GM23248 (cell line): ENCODE data around the gene SLIT3. TPM values are rescaled to one million over a fixed set of nuclear protein-coding genes. Genes with fewer than 3 reads are reported as not detected.

Source experiments
- DNase-seq: peaks from one replicate; pipeline ENCODE4 v3.0.0-alpha.2; 2015
- H2AFZ ChIP-seq: fragments of 200-600 bp; sonication (generic); 2 replicates; pipeline ENCODE4 v1.6.1; 2016; ENCODE audit warnings: antibody characterized with exemption
- H3F3A ChIP-seq: fragments of 200-600 bp; sonication (generic); 2 replicates; pipeline ENCODE4 v1.6.1; 2016; ENCODE audit warnings: mild to moderate bottlenecking, antibody characterized with exemption, mixed run types; ENCODE audit not compliant: insufficient read depth
- H3K27ac ChIP-seq: fragments of 200-600 bp; sonication (generic); 2 replicates; pipeline ENCODE4 v1.5.1; 2016; ENCODE audit warnings: mild to moderate bottlenecking
- H3K27me3 ChIP-seq: fragments of 200-600 bp; sonication (generic); replicated peaks from 2 replicates; pipeline ENCODE4 v1.6.1; 2016; ENCODE audit warnings: mild to moderate bottlenecking; ENCODE audit not compliant: insufficient read depth
- H3K36me3 ChIP-seq: fragments of 200-600 bp; sonication (generic); 2 replicates; pipeline ENCODE4 v1.6.1; 2016; ENCODE audit warnings: low read depth, mild to moderate bottlenecking
- H3K4me1 ChIP-seq: fragments of 200-600 bp; sonication (generic); 2 replicates; pipeline ENCODE4 v1.6.1; 2016; ENCODE audit warnings: mild to moderate bottlenecking; ENCODE audit not compliant: insufficient read depth
- H3K4me2 ChIP-seq: fragments of 200-600 bp; sonication (generic); one replicate; pipeline ENCODE4 v1.6.1; 2016; ENCODE audit warnings: mild to moderate bottlenecking; ENCODE audit not compliant: unreplicated experiment
- H3K4me3 ChIP-seq: fragments of 200-600 bp; sonication (generic); 2 replicates; pipeline ENCODE4 v1.5.1; 2016; ENCODE audit warnings: mild to moderate bottlenecking
- H3K79me2 ChIP-seq: fragments of 200-600 bp; sonication (generic); 2 replicates; pipeline ENCODE4 v1.6.1; 2016; ENCODE audit warnings: mild to moderate bottlenecking; ENCODE audit not compliant: insufficient read depth
- H3K9ac ChIP-seq: fragments of 200-600 bp; sonication (generic); 2 replicates; pipeline ENCODE4 v1.6.1; 2016; ENCODE audit warnings: mild to moderate bottlenecking
- H3K9me2 ChIP-seq: fragments of 200-600 bp; sonication (generic); 2 replicates; pipeline ENCODE4 v1.6.1; 2016; ENCODE audit warnings: mixed run types, mild to moderate bottlenecking, moderate library complexity; ENCODE audit not compliant: insufficient read depth
- H3K9me3 ChIP-seq: fragments of 200-600 bp; sonication (generic); one replicate; pipeline ENCODE4 v1.6.1; 2017; ENCODE audit warnings: low read depth
- H4K20me1 ChIP-seq: fragments of 200-600 bp; sonication (generic); 2 replicates; pipeline ENCODE4 v1.6.0; 2016; ENCODE audit not compliant: insufficient read depth
- EZH2 ChIP-seq: fragments of 200-600 bp; sonication (generic); IDR thresholded peaks from 2 replicates; pipeline ENCODE4 v1.6.1; 2018; ENCODE audit warnings: antibody characterized with exemption, mild to moderate bottlenecking; ENCODE audit not compliant: insufficient read depth, poor library complexity, severe bottlenecking
- EZH2phosphoT487 ChIP-seq: fragments of 200-600 bp; sonication (generic); IDR thresholded peaks from 2 replicates; pipeline ENCODE4 v1.6.1; 2018; ENCODE audit warnings: antibody characterized with exemption, moderate library complexity, mild to moderate bottlenecking, low read depth; ENCODE audit not compliant: insufficient read depth
- WGBS, 2 experiments: methylation state at CpG; one replicate each; pipeline ENCODE4 v1.1.6; 2015 to 2017; ENCODE audit warnings: low lambda C conversion rate in 2 of 2, low coverage in 1 of 2; ENCODE audit errors: missing lambda C conversion rate in 2 of 2; 5-methylcytosine and 5-hydroxymethylcytosine counted together
- in situ Hi-C: fragments of 300-500 bp; cut with MboI; formaldehyde crosslinking; loops from 2 replicates; pipeline ENCODE4 v1.15.0; 2020
- polyA plus RNA-seq: library from polyadenylated mRNA; unstranded; fragments of >200 nt; fragmentation: Nextera tagmentation; extraction: Ambion mirVana; gene quantifications from 2 replicates; pipeline ENCODE4 v1.2.1, GENCODE V29; 2016
- total RNA-seq: library from RNA; depleted of rRNA; stranded (reverse); fragments of >200 nt; shearing (Covaris generic); gene quantifications from 2 replicates; pipeline ENCODE4 v1.2.3, GENCODE V29; 2014

Gene SLIT3
- total and polyA plus RNA-seq, 2 experiments from 2014 or later = 61.9 to 100 TPM

GRCh38 chr5:168712280-168712924 lies 588.5 kb downstream of the SLIT3 start:
- Histone ChIP-seq H3K79me2 (no peaks in the 10 kb centered on the region), H3K27me3 (no peaks in the 10 kb centered on the region), H3K4me1 (peaks cover 26% of the 10 kb centered on the region), H2AFZ (peak overlapping the region; percentile 80), H4K20me1 (no peaks in the 10 kb centered on the region), H3K9ac (peak overlapping the region; percentile 70), H3K4me3 (peak overlapping the region; percentile 34; the same call in 1 of the 2 replicates), H3F3A (peaks cover 29% of the 10 kb centered on the region), H3K27ac (peak overlapping the region; percentile 88), H3K4me2 (peak overlapping the region; percentile 64), H3K9me3 (no peaks in the 10 kb centered on the region), H3K9me2 (no peaks in the 10 kb centered on the region), H3K36me3 (no peaks in the 10 kb centered on the region)
- TF ChIP-seq EZH2phosphoT487 (no peak), EZH2 (no peak)
- DNase-seq = peak; percentile 99
- in situ Hi-C loops = no loop called here
- WGBS, 2 experiments = 16 to 19% methylated on average over 11 of the region's 11 CpGs

- Histone ChIP-seq H3F3A (peaks cover 29% of the 10 kb centered on the region), H3K4me3 (no peak overlapping the region), H3K4me2 (no peak overlapping the region), H4K20me1 (no peaks in the 10 kb centered on the region), H3K4me1 (peaks cover 26% of the 10 kb centered on the region), H3K9me3 (no peaks in the 10 kb centered on the region), H3K36me3 (no peaks in the 10 kb centered on the region), H3K9me2 (no peaks in the 10 kb centered on the region), H3K27ac (no peak overlapping the region), H3K79me2 (no peaks in the 10 kb centered on the region), H3K27me3 (no peaks in the 10 kb centered on the region), H2AFZ (no peak overlapping the region), H3K9ac (no peak overlapping the region)
- WGBS, 2 experiments = 92 to 98% methylated on average over 7 to 9 of the region's 9 CpGs
- TF ChIP-seq EZH2 (no peak), EZH2phosphoT487 (no peak)
- DNase-seq = no peak
- in situ Hi-C loops = no loop called here
These were observed 590.2 kb downstream of the SLIT3 start for GRCh38 chr5:168710706-168711105.

- no peaks in the 10 kb centered on the region for H3K9me2 ChIP-seq
- no peak for DNase-seq
- H3K27ac ChIP-seq = no peak overlapping the region
- no peaks in the 10 kb centered on the region for H3K36me3 ChIP-seq
- no peaks in the 10 kb centered on the region for H3K27me3 ChIP-seq
- H3F3A ChIP-seq = peaks cover 9% of the 10 kb centered on the region
- in situ Hi-C loops = no loop called here
- H2AFZ ChIP-seq = no peak overlapping the region
- no peaks in the 10 kb centered on the region for H3K9me3 ChIP-seq
- WGBS, 2 experiments = 87 to 89% methylated on average over 15 of the region's 15 CpGs
- no peak for TF ChIP-seq EZH2
- TF ChIP-seq EZH2phosphoT487 = no peak
- H3K4me2 ChIP-seq = no peak overlapping the region
- no peaks in the 10 kb centered on the region for H4K20me1 ChIP-seq
- peaks cover 12% of the 10 kb centered on the region for H3K4me1 ChIP-seq
- no peak overlapping the region for H3K4me3 ChIP-seq
- H3K9ac ChIP-seq = no peak overlapping the region
- H3K79me2 ChIP-seq = no peaks in the 10 kb centered on the region
These were observed 592.9 kb downstream of the SLIT3 start for GRCh38 chr5:168707716-168708695.

- Histone ChIP-seq H3K27me3 (no peaks in the 10 kb centered on the region), H3K9me2 (no peaks in the 10 kb centered on the region), H3K4me1 (peaks cover under 1% of the 10 kb centered on the region; the same call in 1 of the 2 replicates), H3K9me3 (no peaks in the 10 kb centered on the region), H3K9ac (no peak overlapping the region), H3K4me2 (no peak overlapping the region), H3K4me3 (no peak overlapping the region), H3F3A (no peaks in the 10 kb centered on the region), H3K36me3 (no peaks in the 10 kb centered on the region), H3K79me2 (no peaks in the 10 kb centered on the region), H2AFZ (no peak overlapping the region), H3K27ac (no peak overlapping the region), H4K20me1 (no peaks in the 10 kb centered on the region)
- DNase-seq = peak; percentile 53
- TF ChIP-seq EZH2phosphoT487 (no peak), EZH2 (no peak)
- 77 to 78% methylated on average over 5 of the region's 5 CpGs for WGBS, 2 experiments
- in situ Hi-C loops = no loop called here
These were observed 594.3 kb downstream of the SLIT3 start for GRCh38 chr5:168706655-168707069.
